Measurements from ENCODE around the gene MATCAP1. TPM values are rescaled to one million over a fixed set of nuclear protein-coding genes. Genes with fewer than 3 reads are reported as not detected.

MATCAP1 gene
- total and polyA plus RNA-seq, 2 donors (not counting 1 experiment from before 2014, with no cell fraction given): 6.2 to 8.9 TPM

GRCh38 chr16:67146523-67147357, 37.0 kb downstream of the MATCAP1 start:
- intact Hi-C loops (cut with micrococcal nuclease): no loop called here
- H3K27ac Mint-ChIP-seq: no peak overlapping the region
- H3K4me3 ChIP-seq (ENCODE audit: control extremely low read depth in 1 of 5, extremely low read depth in 1 of 5, insufficient read depth in 1 of 5, low read depth in 2 of 5, low read length in 4 of 5): no peak overlapping the region
- peaks cover 0 to 27% (median 10%) of the 10 kb centered on the region in 4 experiments for H3K27me3 ChIP-seq (replicated peaks in 1 of 4; ENCODE audit: control extremely low read depth in 1 of 4, control insufficient read depth in 3 of 4, insufficient read depth in 4 of 4, low read length in 3 of 4)
- DNase-seq: no peak
- 90% methylated on average over 5 of the region's 7 CpGs for WGBS (ENCODE audit: insufficient coverage)
- no peaks in the 10 kb centered on the region for H3K9me3 Mint-ChIP-seq (ENCODE audit: insufficient read depth)
- no peaks in the 10 kb centered on the region for H4K20me1 ChIP-seq (ENCODE audit: control insufficient read depth, insufficient read depth, low read length, poor library complexity, severe bottlenecking)
- no peak overlapping the region for H2AFZ ChIP-seq (ENCODE audit: insufficient read depth, low read depth, low read length, poor library complexity, severe bottlenecking)
- H3K4me1 Mint-ChIP-seq: peaks cover 12% of the 10 kb centered on the region
- no peak for TF ChIP-seq CTCF (IDR thresholded peaks at IDR 0.05)
- no peak for TF ChIP-seq EZH2 (IDR thresholded peaks at IDR 0.05; ENCODE audit: borderline replicate concordance, insufficient read depth, low read depth, low read length, poor library complexity, severe bottlenecking)
- peaks cover 0 to 58% of the 10 kb centered on the region in 2 experiments for H3K36me3 ChIP-seq (replicated peaks in 1 of 2; ENCODE audit: control extremely low read depth in 1 of 2, control insufficient read depth in 1 of 2, extremely low read depth in 1 of 2, insufficient read depth in 2 of 2, low read length in 1 of 2)
- peaks cover 0 to 19% (median 0%) of the 10 kb centered on the region in 3 donors for H3K9me3 ChIP-seq (ENCODE audit: control extremely low read depth in 1 of 3, control insufficient read depth in 2 of 3, insufficient read depth in 1 of 3, low read length in 2 of 3)
- no peaks in the 10 kb centered on the region for H3K79me2 ChIP-seq (ENCODE audit: control insufficient read depth, insufficient read depth, low read length)
- no peak overlapping the region for H3K9ac ChIP-seq (ENCODE audit: low read length)
- POLR2A ChIA-PET: no interaction called here
- H3K27ac ChIP-seq (ENCODE audit: low read length in 2 of 2): no peak overlapping the region
- H3K27me3 Mint-ChIP-seq: peaks cover 20% of the 10 kb centered on the region
- no peak overlapping the region for H3K4me3 Mint-ChIP-seq
- CTCF ChIA-PET: interaction anchor here (0.6 kb wide), 1 partner anchor 27 kb away, joined by 3 read pairs; no protein-coding TSS in a partner anchor
- no peak for ATAC-seq (ENCODE audit: low read depth)
- H3K4me2 ChIP-seq (replicated peaks; ENCODE audit: low read depth, low read length, poor library complexity, severe bottlenecking): no peak overlapping the region
- peaks cover 10 to 14% of the 10 kb centered on the region in 2 donors for H3K4me1 ChIP-seq (ENCODE audit: control insufficient read depth in 2 of 2, insufficient read depth in 2 of 2, low read length in 2 of 2)

- no peaks in the 10 kb centered on the region for H3K9me3 Mint-ChIP-seq (ENCODE audit: insufficient read depth)
- Histone ChIP-seq H3K27me3 (replicated peaks in 1 of 4; ENCODE audit: control extremely low read depth in 1 of 4, control insufficient read depth in 3 of 4, insufficient read depth in 4 of 4, low read length in 3 of 4) (peaks cover 0 to 17% (median 6%) of the 10 kb centered on the region in 4 experiments), H3K27ac (ENCODE audit: low read length in 2 of 2) (no peak overlapping the region), H3K79me2 (ENCODE audit: control insufficient read depth, insufficient read depth, low read length) (no peaks in the 10 kb centered on the region), H3K4me2 (replicated peaks; ENCODE audit: low read depth, low read length, poor library complexity, severe bottlenecking) (no peak overlapping the region), H3K4me1 (ENCODE audit: control insufficient read depth in 2 of 2, insufficient read depth in 2 of 2, low read length in 2 of 2) (peaks cover 5 to 9% of the 10 kb centered on the region in 2 donors), H3K4me3 (ENCODE audit: control extremely low read depth in 1 of 5, extremely low read depth in 1 of 5, insufficient read depth in 1 of 5, low read depth in 2 of 5, low read length in 4 of 5) (no peak overlapping the region), H3K36me3 (replicated peaks in 1 of 2; ENCODE audit: control extremely low read depth in 1 of 2, control insufficient read depth in 1 of 2, extremely low read depth in 1 of 2, insufficient read depth in 2 of 2, low read length in 1 of 2) (peaks cover 0 to 67% of the 10 kb centered on the region in 2 experiments), H3K9me3 (ENCODE audit: control extremely low read depth in 1 of 3, control insufficient read depth in 2 of 3, insufficient read depth in 1 of 3, low read length in 2 of 3) (peaks cover 0 to 16% (median 0%) of the 10 kb centered on the region in 3 donors), H4K20me1 (ENCODE audit: control insufficient read depth, insufficient read depth, low read length, poor library complexity, severe bottlenecking) (no peaks in the 10 kb centered on the region), H3K9ac (ENCODE audit: low read length) (no peak overlapping the region), H2AFZ (ENCODE audit: insufficient read depth, low read depth, low read length, poor library complexity, severe bottlenecking) (no peak overlapping the region)
- peaks cover 5% of the 10 kb centered on the region for H3K4me1 Mint-ChIP-seq
- ChIA-PET POLR2A (interaction anchor here (1.0 kb wide), 1 partner anchor 8 kb away, joined by 9 read pairs; no protein-coding TSS in a partner anchor), CTCF (no interaction called here)
- no peak for TF ChIP-seq EZH2 (IDR thresholded peaks at IDR 0.05; ENCODE audit: borderline replicate concordance, insufficient read depth, low read depth, low read length, poor library complexity, severe bottlenecking)
- TF ChIP-seq CTCF (IDR thresholded peaks at IDR 0.05): no peak
- intact Hi-C loops (cut with micrococcal nuclease): no loop called here
- ATAC-seq (ENCODE audit: low read depth): no peak
- H3K27ac Mint-ChIP-seq: no peak overlapping the region
- WGBS (ENCODE audit: insufficient coverage): no CpG with 5 or more reads among the region's 2 CpGs
- no peak for DNase-seq
- no peak overlapping the region for H3K4me3 Mint-ChIP-seq
- peaks cover 16% of the 10 kb centered on the region for H3K27me3 Mint-ChIP-seq
Observed at GRCh38 chr16:67145746-67146145, 38.0 kb downstream of the MATCAP1 start.

Measured in B cell (primary cell).